ENCODE results near the gene DYRK3. TPM values are rescaled to one million over a fixed set of nuclear protein-coding genes. Genes with fewer than 3 reads are reported as not detected.

DYRK3 gene
- total RNA-seq, 1 donor from 2014 or later = 1.7 TPM

DNA sequence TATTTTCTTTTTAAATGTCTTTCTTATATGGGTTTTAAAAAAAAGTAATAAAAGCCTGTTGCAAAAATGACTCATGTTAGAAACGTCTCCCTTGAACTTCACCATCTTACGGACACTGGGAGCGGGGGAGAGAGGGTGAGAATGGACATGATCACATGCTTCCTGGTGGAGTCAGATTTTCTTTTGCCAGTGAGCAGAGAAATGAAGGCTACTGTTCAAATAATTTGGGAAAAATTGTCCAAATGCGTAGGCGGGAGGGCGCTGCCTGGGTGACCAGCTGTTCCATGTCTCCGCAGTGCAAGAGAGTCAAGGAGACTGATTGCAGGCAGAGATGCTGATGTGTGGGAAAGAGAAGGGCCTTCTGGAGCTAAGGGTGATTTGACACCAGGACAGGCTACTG is 46.1 kb upstream of the DYRK3 start:
- no peaks in the 10 kb centered on the region for H3K9me3 Mint-ChIP-seq (ENCODE audit: unreplicated experiment)
- H3K27me3 Mint-ChIP-seq (ENCODE audit: unreplicated experiment) = no peaks in the 10 kb centered on the region
- no peak overlapping the region for H3K4me3 Mint-ChIP-seq (ENCODE audit: unreplicated experiment)
- TF ChIP-seq, protein P1, sequence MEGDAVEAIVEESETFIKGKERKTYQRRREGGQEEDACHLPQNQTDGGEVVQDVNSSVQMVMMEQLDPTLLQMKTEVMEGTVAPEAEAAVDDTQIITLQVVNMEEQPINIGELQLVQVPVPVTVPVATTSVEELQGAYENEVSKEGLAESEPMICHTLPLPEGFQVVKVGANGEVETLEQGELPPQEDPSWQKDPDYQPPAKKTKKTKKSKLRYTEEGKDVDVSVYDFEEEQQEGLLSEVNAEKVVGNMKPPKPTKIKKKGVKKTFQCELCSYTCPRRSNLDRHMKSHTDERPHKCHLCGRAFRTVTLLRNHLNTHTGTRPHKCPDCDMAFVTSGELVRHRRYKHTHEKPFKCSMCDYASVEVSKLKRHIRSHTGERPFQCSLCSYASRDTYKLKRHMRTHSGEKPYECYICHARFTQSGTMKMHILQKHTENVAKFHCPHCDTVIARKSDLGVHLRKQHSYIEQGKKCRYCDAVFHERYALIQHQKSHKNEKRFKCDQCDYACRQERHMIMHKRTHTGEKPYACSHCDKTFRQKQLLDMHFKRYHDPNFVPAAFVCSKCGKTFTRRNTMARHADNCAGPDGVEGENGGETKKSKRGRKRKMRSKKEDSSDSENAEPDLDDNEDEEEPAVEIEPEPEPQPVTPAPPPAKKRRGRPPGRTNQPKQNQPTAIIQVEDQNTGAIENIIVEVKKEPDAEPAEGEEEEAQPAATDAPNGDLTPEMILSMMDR (IDR thresholded peaks at IDR 0.05) = no peak
- peak overlapping the region; percentile 78 for H3K27ac Mint-ChIP-seq (ENCODE audit: unreplicated experiment)
- peaks cover 30% of the 10 kb centered on the region for H3K36me3 Mint-ChIP-seq (ENCODE audit: unreplicated experiment)
- peaks cover 24% of the 10 kb centered on the region for H3K4me1 Mint-ChIP-seq (ENCODE audit: unreplicated experiment)
- no peak for DNase-seq (ENCODE audit: extremely low spot score, unreplicated experiment)

DNA sequence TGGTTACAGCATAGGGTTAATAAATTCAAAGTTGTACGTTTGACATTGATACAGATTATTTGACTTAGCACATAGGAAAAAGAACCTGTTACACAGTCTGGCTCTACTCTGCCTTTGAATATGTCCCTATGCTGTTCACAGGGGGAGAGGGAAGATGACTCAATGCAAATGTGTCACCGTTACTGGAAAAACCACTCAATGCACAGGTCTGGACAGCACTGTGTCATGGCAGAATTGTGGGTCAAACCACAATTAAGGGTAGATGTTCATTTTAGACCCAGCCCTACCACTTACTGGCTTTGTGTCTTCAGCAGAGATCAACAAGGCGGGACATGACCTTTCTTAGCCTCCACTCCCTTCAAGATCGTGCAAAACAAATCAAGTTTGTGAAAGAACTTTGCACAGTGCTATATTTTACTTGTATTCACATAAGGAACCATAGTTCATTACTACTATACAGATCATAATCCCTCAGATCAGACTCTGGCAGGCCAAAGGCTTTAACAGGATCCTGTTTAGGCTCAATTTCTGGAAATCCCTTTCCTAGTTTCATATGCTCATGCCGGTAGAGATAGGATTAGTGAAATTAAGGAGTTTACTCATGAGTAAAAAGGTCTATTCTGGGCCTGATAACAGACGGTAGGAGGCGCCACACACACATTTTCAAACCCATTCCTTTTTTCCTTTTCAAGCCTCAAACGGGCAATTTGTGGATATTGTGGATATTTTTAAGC is 45.1 kb upstream of the DYRK3 start:
- H3K9me3 Mint-ChIP-seq (ENCODE audit: unreplicated experiment) = no peaks in the 10 kb centered on the region
- H3K4me1 Mint-ChIP-seq (ENCODE audit: unreplicated experiment) = peaks cover 22% of the 10 kb centered on the region
- peaks cover 34% of the 10 kb centered on the region for H3K36me3 Mint-ChIP-seq (ENCODE audit: unreplicated experiment)
- no peak overlapping the region for H3K27ac Mint-ChIP-seq (ENCODE audit: unreplicated experiment)
- TF ChIP-seq, protein P1 (IDR thresholded peaks at IDR 0.05) = no peak
- no peaks in the 10 kb centered on the region for H3K27me3 Mint-ChIP-seq (ENCODE audit: unreplicated experiment)
- H3K4me3 Mint-ChIP-seq (ENCODE audit: unreplicated experiment) = no peak overlapping the region
- no peak for DNase-seq (ENCODE audit: extremely low spot score, unreplicated experiment)

DNA sequence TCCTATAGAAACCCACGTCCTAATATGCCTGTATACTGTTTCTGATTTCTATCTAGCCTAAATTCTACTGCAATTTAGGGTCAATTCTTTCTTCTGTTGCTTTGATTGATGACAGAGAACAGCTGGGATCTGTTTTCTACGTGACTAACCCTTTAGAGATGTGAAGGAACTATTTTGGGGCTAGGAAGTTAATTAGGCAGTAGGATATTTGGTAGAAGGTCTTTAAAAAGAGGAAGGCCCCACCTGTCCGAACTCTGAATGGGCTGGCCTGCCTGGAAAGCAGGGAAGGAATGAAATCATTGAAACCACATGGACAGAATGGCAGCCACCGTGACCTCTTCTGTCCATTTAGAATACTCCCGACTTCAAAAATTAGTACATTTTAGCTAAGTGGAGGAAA is 44.1 kb upstream of the DYRK3 start:
- H3K36me3 Mint-ChIP-seq (ENCODE audit: unreplicated experiment) = peaks cover 43% of the 10 kb centered on the region
- TF ChIP-seq, protein P1 (IDR thresholded peaks at IDR 0.05) = no peak
- H3K27ac Mint-ChIP-seq (ENCODE audit: unreplicated experiment) = no peak overlapping the region
- no peak for DNase-seq (ENCODE audit: extremely low spot score, unreplicated experiment)
- peaks cover 22% of the 10 kb centered on the region for H3K4me1 Mint-ChIP-seq (ENCODE audit: unreplicated experiment)
- no peak overlapping the region for H3K4me3 Mint-ChIP-seq (ENCODE audit: unreplicated experiment)
- H3K27me3 Mint-ChIP-seq (ENCODE audit: unreplicated experiment) = no peaks in the 10 kb centered on the region
- H3K9me3 Mint-ChIP-seq (ENCODE audit: unreplicated experiment) = no peaks in the 10 kb centered on the region

DNA sequence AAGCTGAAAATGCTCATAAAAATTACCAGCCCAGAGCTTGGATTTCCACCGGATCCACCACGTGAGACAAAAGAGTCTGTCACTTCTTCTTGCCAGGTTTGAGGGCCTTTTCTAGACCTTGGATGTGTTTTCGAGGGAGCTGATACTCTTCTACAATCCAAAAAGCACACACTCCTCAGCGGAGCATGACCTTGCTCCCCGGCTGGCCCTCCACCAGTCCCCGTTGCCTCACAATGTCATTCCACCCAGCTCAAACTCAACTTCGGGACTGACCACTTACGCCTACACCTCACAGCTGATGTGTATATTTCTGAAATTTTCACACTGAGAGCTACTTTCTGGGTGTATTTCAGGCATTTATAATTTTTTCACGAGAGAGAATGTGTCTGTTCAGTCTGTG is 43.6 kb upstream of the DYRK3 start:
- no peak overlapping the region for H3K27ac Mint-ChIP-seq (ENCODE audit: unreplicated experiment)
- peaks cover 22% of the 10 kb centered on the region for H3K4me1 Mint-ChIP-seq (ENCODE audit: unreplicated experiment)
- peaks cover 46% of the 10 kb centered on the region for H3K36me3 Mint-ChIP-seq (ENCODE audit: unreplicated experiment)
- TF ChIP-seq, protein P1 (IDR thresholded peaks at IDR 0.05) = no peak
- DNase-seq (ENCODE audit: extremely low spot score, unreplicated experiment) = no peak
- H3K27me3 Mint-ChIP-seq (ENCODE audit: unreplicated experiment) = no peaks in the 10 kb centered on the region
- H3K4me3 Mint-ChIP-seq (ENCODE audit: unreplicated experiment) = no peak overlapping the region
- no peaks in the 10 kb centered on the region for H3K9me3 Mint-ChIP-seq (ENCODE audit: unreplicated experiment)

DNA sequence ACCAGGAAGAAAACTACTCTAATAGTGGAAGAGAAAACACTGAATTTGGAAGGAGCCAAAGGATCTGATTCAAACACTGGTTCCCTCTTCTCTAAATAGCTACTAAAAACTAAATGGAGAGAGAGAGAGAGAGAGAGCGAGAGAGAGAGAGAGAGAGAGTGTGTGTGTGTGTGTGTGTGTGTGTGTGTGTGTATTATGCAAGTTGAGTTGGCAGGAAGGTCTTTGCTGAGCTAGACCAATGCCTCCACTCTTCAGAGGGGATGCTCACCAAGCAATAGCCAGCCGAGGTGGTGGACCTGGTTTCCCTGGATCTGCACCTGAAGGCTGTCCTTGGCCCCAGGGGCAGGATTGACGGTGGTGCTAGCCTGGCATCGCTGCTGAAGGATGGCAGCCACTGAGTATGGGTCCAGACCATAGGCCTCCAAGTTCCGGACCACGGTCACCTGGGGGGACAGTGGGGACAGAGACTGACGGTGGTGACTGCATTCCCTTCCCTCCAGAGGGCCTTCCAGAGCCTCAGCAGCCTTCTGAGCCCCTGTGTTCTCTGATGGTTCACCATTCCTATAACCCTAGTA is 41.9 kb upstream of the DYRK3 start:
- no peak overlapping the region for H3K4me3 Mint-ChIP-seq (ENCODE audit: unreplicated experiment)
- H3K27me3 Mint-ChIP-seq (ENCODE audit: unreplicated experiment) = no peaks in the 10 kb centered on the region
- TF ChIP-seq, protein P1 (IDR thresholded peaks at IDR 0.05) = no peak
- peaks cover 51% of the 10 kb centered on the region for H3K36me3 Mint-ChIP-seq (ENCODE audit: unreplicated experiment)
- no peak overlapping the region for H3K27ac Mint-ChIP-seq (ENCODE audit: unreplicated experiment)
- DNase-seq (ENCODE audit: extremely low spot score, unreplicated experiment) = no peak
- H3K4me1 Mint-ChIP-seq (ENCODE audit: unreplicated experiment) = peaks cover 20% of the 10 kb centered on the region
- H3K9me3 Mint-ChIP-seq (ENCODE audit: unreplicated experiment) = no peaks in the 10 kb centered on the region

Measured in osteocyte (in vitro differentiated cells).